ENCODE measurements around the gene TRPM6.
A peak's percentile ranks its signal among the peaks of the same experiment; 100 is the strongest.
"Not testable (repeated sequence)": the region's sequence is repeated elsewhere in the genome, so short reads cannot be mapped to it uniquely, and the experiment has no call there.

Gene TRPM6

GRCh38 chr9:74856989-74857388 lies 30.7 kb downstream of the TRPM6 start:
- no peak for DNase-seq (ENCODE audit: low read depth in 2 of 2)

DNA sequence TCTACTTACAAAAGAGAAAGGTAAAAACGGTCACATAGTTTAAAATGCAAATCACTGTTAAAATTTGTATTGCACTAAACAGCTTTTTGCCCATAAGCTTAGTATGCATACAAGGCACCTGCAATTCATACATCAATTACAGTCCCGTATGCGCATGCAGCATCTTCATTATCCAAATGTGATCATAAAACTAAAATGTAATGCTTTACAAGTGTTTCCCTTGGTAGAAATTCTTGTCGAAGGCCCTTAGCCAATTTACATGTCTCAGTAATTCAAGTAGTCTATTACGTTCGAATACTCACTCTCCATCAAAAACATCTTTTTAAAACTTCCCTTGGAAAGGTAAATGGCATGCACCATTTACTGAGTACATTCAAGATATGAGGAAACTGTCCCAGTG lies 32.6 kb downstream of the TRPM6 start:
- DNase-seq (ENCODE audit: low read depth in 2 of 2) = no peak

GRCh38 chr9:74853024-74853423 lies 34.7 kb downstream of the TRPM6 start:
- DNase-seq (ENCODE audit: low read depth in 2 of 2) = not testable (repeated sequence)

GRCh38 chr9:74848153-74848525 lies 39.6 kb downstream of the TRPM6 start:
- no peak for DNase-seq (ENCODE audit: low read depth in 2 of 2)

DNA sequence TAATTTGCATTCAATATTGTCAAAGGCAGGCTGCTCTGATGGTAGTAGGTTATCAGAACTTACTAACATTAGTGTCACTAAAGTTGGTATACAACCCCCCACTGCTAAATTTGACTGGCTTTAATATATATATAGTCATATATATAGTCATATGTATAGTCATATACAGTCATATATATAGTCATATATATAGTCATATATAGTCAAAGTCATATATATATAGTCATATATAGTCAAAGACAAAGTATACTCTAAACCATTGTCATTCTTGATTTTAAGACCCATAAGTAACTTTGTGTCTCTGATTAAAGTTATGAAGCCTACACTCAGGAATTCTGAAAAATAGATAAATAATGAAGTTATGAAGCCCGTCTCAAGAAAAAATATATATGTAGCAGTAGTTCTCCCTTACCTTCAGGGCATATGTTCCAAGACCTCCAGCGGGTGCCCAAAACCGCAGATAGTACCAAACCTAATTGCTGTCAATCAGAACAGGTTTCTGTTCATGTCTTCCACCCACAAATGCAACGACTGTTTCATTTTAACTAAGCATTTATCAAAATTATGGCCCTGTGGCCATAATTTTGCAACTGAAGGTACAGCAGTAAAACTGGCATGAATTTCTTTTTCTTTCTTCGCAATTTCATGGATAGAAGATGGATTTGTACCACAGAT lies 40.1 kb downstream of the TRPM6 start:
- no peak for DNase-seq (ENCODE audit: low read depth in 2 of 2)

- no peak for DNase-seq (ENCODE audit: low read depth in 2 of 2)
Measured at GRCh38 chr9:74846766-74847165, 41.0 kb downstream of the TRPM6 start.

GRCh38 chr9:74838351-74838750 lies 49.4 kb downstream of the TRPM6 start:
- no peak for DNase-seq (ENCODE audit: low read depth in 2 of 2)

DNA sequence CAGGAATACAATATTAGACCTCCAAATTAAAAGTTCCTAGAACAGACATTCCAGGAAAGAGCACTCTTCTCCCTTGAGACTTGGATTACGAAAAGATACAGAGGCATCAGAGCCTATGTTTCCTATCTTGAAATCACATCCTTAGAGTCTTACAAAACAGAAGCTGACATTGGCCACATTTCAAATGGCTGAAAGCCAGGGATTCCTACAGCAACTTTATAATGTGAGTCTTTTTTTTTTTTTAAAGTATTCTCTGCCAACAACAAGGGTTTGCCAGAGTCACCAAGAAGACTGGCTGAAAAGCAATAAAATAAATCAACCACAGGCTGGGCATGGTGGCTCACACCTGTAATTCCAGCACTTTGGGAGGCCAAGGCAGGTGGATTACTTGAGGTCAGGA lies 63.1 kb downstream of the TRPM6 start:
- DNase-seq (ENCODE audit: low read depth in 2 of 2) = no peak

DNA sequence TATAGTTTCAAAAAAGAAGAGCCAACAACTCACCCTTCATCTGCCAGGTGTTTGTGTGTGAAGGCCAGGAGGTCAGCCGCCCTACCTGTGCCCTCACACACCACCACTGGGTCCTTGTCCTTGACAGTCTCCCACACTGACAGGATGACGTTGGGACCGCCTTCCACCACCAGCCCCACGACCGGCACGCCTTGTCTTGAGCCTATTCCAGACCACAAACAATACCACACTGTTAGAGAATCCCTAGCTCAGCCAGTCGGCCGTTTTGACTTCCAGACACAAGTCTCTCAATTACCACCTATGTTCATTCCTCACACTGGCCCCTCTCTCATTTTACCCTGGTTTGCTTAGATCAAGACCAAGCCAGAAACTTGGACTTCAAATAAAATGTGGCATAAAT lies 66.1 kb downstream of the TRPM6 start:
- DNase-seq (ENCODE audit: low read depth in 2 of 2) = no peak

DNA sequence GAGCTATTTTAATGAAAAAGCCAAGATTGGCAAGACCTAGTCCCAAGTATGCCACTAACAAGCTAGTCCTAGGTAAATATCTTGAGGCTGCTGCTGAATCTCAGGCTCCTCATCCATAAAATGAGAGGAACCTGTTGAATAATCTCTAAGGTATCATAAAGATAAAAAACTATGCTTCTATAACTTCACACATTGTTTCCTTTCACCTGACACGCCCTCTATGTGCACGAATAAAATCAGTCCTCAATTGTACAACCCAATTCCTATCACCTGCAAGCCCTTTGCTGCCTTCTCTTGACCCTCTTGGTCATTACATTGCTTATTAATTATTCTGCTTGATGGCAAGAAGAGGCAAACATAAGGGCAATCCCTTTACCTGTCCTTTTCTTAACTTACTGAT lies 69.9 kb downstream of the TRPM6 start:
- DNase-seq (ENCODE audit: low read depth in 2 of 2) = no peak

DNA sequence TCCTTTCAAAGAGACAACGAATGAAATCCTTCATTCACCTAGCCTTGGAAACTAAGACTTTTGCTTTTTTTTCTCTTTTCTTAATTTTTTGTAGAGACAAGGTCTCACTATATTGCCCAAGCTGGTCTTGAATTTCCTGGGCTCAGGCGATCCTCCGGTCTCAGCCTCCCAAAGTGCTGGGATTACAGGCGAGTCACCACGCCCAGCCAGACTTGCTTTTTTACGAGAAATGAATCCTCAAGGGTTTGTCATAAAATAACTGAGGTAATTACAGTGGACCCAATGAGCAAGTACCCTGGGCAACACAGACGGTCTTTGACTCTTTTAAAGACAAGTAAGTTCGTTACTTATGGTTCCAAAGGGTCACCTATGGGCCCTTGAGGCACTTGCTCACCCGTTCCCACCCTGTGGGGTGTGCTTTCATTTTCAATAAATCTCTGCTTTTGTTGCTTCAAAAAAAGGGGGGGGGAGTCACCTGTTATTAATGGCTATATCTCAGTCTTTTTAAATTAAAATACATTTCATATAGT lies 70.4 kb downstream of the TRPM6 start:
- no peak for DNase-seq (ENCODE audit: low read depth in 2 of 2)

DNA sequence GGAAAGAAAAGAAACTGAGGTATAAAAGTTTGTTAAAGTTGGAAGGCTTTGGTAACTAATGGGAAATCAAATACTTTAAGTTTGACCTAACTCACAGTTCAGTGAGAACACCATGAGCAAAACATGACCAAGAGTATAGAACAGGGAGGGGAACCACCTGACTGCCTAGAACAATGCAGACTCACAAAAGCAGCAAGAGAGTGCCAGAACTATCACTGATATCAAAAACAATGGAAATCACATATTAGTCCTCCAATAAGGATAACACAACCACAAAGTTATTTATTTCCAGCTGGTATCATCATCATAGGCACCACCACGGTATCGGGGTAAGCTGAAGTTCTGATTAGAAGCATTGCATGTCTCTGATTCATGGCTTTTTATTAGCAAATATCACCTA lies 77.5 kb downstream of the TRPM6 start:
- DNase-seq (ENCODE audit: low read depth in 2 of 2) = no peak

DNA sequence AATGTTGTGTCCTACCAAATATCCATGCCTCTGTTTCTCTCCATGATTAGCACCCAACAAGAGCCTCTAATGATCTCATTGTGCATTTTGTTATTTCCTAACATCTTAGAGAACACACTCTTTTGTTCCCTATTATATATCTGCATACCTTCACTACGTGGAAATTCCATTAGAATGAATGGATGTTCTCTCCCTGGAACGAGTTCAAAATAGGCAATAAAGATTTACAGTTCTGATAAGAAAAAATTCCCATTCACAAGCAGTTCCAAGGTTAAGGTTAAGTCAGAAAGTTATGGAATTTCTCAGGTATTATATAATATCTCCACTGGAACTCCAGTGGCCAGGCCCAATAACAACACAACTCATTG lies 83.7 kb downstream of the TRPM6 start:
- no peak for DNase-seq (ENCODE audit: low read depth in 2 of 2)

DNA sequence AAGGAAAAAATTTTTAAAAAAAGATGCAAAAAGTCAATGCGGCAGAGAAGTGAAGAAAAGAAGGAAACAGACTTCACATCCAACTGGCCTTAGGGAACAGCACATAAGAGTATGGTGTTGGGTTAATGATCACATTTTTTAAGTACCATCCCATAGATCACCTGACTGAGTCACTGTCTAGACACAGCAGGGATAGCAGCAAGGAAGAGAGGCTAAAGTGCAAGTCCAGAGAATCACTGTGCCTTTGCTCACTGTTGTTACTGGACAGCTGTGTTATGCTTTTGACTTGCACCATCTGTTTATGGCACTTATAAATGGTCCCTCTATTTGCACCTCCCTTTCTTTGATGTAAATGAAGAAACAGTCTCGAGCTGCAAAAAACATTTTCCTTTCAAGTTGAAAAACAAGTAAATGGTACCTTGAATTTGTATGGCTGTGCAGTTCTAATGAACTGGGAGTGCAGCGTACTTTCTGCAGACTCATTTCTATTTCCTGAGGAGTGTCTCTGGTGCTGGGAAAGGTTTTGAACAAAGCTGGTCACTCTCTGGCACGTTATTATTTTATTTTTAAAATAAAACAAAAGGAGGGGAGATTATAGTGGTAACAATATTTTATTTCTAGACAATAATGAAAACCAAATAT lies 84.2 kb downstream of the TRPM6 start:
- DNase-seq (ENCODE audit: low read depth in 2 of 2) = no peak

DNA sequence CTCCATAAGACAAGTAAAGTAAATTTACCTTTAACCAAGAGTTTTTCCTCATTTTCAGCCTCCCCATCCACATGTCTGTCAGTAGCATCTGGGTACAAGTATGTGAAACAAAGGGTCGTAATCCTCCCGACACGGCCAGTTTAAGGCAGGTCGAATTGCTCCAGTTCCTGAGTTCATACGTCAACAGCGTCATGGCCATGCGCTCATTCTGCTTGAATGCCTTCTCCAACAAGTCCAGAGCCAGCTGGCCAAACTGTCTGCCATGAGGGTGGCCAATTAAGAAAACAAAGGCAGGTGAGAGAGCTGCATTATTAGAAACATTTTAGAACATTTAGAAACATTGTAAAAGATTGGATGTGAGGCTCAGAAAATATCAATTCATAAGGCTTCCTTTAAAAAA lies 87.5 kb downstream of the TRPM6 start:
- DNase-seq (ENCODE audit: low read depth in 2 of 2) = no peak

DNA sequence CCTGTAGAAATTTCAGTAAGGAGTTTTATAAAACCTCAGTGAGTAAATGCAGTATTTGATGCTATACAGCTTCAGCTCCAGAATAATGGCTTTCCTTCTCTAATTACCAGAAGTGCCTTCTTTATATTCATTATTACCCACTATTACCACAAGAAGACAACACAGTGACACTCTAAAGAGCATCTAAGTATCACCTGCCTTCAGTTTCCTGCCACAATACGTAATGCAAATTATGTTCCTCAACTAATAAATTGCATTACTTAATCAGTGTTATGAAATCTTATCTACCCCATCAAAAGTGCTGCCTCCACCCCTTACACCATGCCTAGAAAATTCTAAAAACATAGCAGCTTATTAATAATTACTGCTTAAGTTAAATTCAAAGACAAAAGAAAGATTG lies 91.9 kb downstream of the TRPM6 start:
- DNase-seq (ENCODE audit: low read depth in 2 of 2) = no peak

DNA sequence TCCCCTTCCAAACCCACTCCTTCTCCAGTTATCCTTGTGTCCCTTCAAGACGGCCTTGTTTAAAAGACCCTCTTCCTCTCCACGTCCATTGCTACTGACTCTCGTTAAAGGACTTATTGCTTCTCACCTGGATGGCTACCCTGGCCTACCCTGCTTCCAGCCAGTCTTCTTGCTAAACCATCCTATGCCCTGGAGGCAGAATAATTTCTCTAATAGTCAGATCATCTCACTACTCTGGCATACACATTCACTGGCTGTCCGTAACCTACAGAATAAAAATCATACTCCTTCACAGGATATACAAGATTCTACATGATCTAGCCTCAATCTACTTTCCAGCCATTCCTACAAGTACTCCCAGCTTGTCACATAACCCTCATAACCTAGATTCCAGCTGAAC lies 92.6 kb downstream of the TRPM6 start:
- no peak for DNase-seq (ENCODE audit: low read depth in 2 of 2)

DNA sequence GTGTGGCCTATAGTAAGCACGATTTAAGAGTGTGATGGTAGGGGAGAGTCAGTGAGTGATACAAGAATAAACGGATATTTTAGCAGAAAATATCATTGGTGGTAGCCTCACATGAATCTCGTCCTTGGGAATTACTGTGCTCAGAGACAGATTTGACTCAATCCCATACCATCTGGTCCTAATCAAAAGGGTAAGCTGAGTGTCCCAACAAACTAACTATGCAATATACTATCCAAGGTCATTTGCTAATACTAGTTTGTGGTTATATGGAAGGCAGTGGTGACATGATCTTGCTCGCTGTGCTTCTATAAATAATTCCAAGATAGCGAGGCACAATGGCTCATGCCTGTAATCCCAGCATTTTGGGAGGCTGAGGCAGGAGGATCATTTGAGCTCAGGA lies 103.2 kb downstream of the TRPM6 start:
- DNase-seq (ENCODE audit: low read depth in 2 of 2) = no peak

DNA sequence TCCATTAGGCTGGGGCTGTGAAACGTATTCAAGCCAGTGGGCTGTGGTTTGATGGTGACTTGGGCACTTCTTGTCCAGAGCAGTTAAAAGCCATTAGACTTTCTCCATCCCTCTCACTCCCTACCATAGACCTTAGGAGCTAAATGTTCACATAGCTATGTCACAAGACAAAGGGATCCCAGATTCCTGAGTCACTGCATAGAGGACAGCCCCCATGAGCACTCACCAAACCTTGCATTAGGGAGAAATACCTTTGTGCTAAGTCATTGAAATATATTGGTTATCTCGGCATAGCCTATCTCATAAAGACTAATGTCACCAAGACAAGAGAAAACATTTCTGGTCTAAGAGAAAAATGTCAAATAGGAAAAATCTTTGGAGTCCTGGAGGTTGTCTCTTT lies 104.3 kb downstream of the TRPM6 start:
- DNase-seq (ENCODE audit: low read depth in 2 of 2) = no peak

- peak; percentile 28 to 31 for DNase-seq (ENCODE audit: low read depth in 2 of 2)
Measured at GRCh38 chr9:74777136-74777879, 110.4 kb downstream of the TRPM6 start.

DNA sequence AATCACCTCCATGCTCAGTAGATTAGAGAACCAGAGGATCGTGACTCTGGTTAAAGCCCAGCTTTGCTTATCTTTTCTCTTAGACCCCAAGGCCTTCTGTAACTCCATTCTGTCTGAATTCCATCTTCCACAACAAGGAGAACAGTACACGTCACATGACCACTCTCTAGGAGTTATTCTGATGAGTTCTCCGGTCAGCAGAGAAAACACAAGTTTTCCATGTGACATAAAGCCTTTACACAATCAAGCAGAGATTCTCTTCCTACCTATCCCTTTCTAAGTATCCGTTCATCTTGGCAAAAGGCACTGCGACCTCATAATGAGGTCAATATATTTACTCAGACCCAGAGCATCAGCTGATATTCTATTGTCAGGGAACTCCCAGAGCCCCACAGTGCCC lies 112.3 kb downstream of the TRPM6 start:
- DNase-seq (ENCODE audit: low read depth in 2 of 2) = no peak

DNA sequence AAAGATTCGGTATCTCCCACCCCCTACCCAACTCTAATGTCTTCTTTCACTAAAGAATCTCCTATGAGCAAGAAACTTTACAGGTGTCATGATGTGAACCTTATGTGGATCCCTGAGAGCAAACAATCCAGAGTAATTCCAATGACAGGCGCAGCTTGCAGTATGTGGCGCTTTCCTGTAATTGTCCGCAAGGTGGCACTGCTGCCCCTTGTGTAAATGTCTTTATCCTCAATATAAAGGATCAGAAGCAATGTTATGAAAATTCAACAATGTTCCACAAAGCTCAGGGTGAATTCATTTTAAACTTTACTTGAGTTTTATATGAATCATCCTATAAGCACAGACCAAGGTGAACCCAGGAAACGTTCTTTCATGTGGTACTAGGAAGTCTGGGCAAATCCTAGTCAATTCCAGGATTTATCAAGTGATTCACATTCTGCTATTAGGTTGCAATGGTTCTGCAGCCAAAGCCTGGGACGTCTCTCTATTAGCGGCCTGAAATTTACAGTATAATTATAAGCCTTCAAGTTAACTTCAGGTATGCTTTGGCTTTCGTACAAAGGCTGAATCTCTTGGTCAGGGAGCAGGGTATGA lies 113.7 kb downstream of the TRPM6 start:
- peak; percentile 28 to 49 for DNase-seq (ENCODE audit: low read depth in 2 of 2)

GRCh38 chr9:74772121-74772520 lies 115.6 kb downstream of the TRPM6 start:
- DNase-seq (ENCODE audit: low read depth in 2 of 2) = no peak
